Testis (tissue), 3 donors: ENCODE measurements around the gene SACM1L. TPM values are rescaled to one million over a fixed set of nuclear protein-coding genes. Genes with fewer than 3 reads are reported as not detected.

ENCODE experiments used
- DNase-seq: peaks from one replicate; pipeline ENCODE4 v3.0.0-alpha.2; 2019
- H3K27ac ChIP-seq, 2 donors: fragments of 200-600 bp; sonication (generic); one replicate each; pipeline ENCODE4 v1.5.1; 2019
- H3K27me3 ChIP-seq: fragments of 200-600 bp; sonication (generic); one replicate; pipeline ENCODE4 v1.5.1; 2019
- H3K36me3 ChIP-seq: fragments of 200-600 bp; sonication (generic); one replicate; pipeline ENCODE4 v1.5.1; 2017; ENCODE audit warnings: low read depth; ENCODE audit errors: missing control alignments
- H3K4me1 ChIP-seq: fragments of 200-600 bp; sonication (generic); one replicate; pipeline ENCODE4 v1.5.1; 2019
- H3K4me3 ChIP-seq, 2 donors: fragments of 200-600 bp; sonication (generic); one replicate each; pipeline ENCODE4 v1.5.1; 2017 to 2019
- H3K9me3 ChIP-seq: fragments of 200-600 bp; sonication (generic); one replicate; pipeline ENCODE4 v1.5.1; 2017
- POLR2A ChIP-seq: fragments of 450-650 bp; IDR thresholded peaks from one replicate; pipeline ENCODE4 v1.6.1; 2017; ENCODE audit warnings: antibody characterized with exemption, mild to moderate bottlenecking, moderate library complexity
- WGBS, 2 donors: methylation state at CpG; one replicate each; pipeline ENCODE4 v1.1.5; 2018; 5-methylcytosine and 5-hydroxymethylcytosine counted together
- intact Hi-C: fragments of 100-400 bp; cut with DNase I; formaldehyde crosslinking; loops from one replicate; pipeline ENCODE4 v1.15.1; 2023; ENCODE audit warnings: low total_unique reads
- polyA plus RNA-seq: library from polyadenylated mRNA; stranded (reverse); fragments of 350-450 nt; fragmentation: Illumina TruSeq; extraction: RNeasy Lipid Tissue Mini Kit (QIAGEN cat#74804); gene quantifications from one replicate; pipeline ENCODE4 v1.2.3, GENCODE V29; 2014; ENCODE audit warnings: low read depth, low replicate concordance; ENCODE audit not compliant: insufficient read depth
- total RNA-seq, 2 donors: library from RNA; depleted of rRNA; stranded (reverse); fragments of >200 nt; gene quantifications; one replicate each; pipeline ENCODE4 v1.2.3, GENCODE V29; 2016
- TF ChIP-seq, protein P1 (sequence below), 3 experiments: fragments of 450-650 bp in 2 of 3; fragments of 200-600 bp in 1 of 3; sonication (generic) in 1 of 3; IDR thresholded peaks; one replicate each; pipeline ENCODE4 v1.5.1; 2016 to 2019; ENCODE audit warnings: antibody characterized with exemption in 3 of 3, mild to moderate bottlenecking in 2 of 3, moderate library complexity in 1 of 3

The SACM1L gene
- total and polyA plus RNA-seq, 3 donors from 2014 or later, result 25.9 to 60.1 (median 48.3) TPM

GRCh38 chr3:45783667-45784066 is 94.5 kb downstream of the SACM1L start:
- Histone ChIP-seq H3K4me1 (no peaks in the 10 kb centered on the region), H3K9me3 (no peaks in the 10 kb centered on the region), H3K4me3 (no peak overlapping the region), H3K27me3 (no peaks in the 10 kb centered on the region), H3K36me3 (no peaks in the 10 kb centered on the region), H3K27ac (no peak overlapping the region)
- no peak for DNase-seq
- TF ChIP-seq POLR2A, result no peak
- TF ChIP-seq, protein P1, sequence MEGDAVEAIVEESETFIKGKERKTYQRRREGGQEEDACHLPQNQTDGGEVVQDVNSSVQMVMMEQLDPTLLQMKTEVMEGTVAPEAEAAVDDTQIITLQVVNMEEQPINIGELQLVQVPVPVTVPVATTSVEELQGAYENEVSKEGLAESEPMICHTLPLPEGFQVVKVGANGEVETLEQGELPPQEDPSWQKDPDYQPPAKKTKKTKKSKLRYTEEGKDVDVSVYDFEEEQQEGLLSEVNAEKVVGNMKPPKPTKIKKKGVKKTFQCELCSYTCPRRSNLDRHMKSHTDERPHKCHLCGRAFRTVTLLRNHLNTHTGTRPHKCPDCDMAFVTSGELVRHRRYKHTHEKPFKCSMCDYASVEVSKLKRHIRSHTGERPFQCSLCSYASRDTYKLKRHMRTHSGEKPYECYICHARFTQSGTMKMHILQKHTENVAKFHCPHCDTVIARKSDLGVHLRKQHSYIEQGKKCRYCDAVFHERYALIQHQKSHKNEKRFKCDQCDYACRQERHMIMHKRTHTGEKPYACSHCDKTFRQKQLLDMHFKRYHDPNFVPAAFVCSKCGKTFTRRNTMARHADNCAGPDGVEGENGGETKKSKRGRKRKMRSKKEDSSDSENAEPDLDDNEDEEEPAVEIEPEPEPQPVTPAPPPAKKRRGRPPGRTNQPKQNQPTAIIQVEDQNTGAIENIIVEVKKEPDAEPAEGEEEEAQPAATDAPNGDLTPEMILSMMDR (IDR thresholded peaks at IDR 0.05), result no peak
- intact Hi-C loops, result no loop called here
- WGBS, 2 donors, result 95 to 100% methylated on average over 3 of the region's 3 CpGs

GRCh38 chr3:45785605-45786150 is 96.5 kb downstream of the SACM1L start:
- no peak overlapping the region for H3K27ac ChIP-seq
- DNase-seq, result no peak
- H3K36me3 ChIP-seq, result no peaks in the 10 kb centered on the region
- H3K9me3 ChIP-seq, result no peaks in the 10 kb centered on the region
- intact Hi-C loops, result no loop called here
- no peaks in the 10 kb centered on the region for H3K4me1 ChIP-seq
- TF ChIP-seq POLR2A, result no peak
- TF ChIP-seq, protein P1 (IDR thresholded peaks at IDR 0.05), result no peak
- no peaks in the 10 kb centered on the region for H3K27me3 ChIP-seq
- WGBS, 2 donors, result 45 to 71% methylated on average over 3 of the region's 3 CpGs
- no peak overlapping the region for H3K4me3 ChIP-seq

GRCh38 chr3:45786801-45787495 is 97.8 kb downstream of the SACM1L start:
- Histone ChIP-seq H3K27me3 (no peaks in the 10 kb centered on the region), H3K4me3 (no peak overlapping the region), H3K4me1 (no peaks in the 10 kb centered on the region), H3K9me3 (no peaks in the 10 kb centered on the region), H3K27ac (no peak overlapping the region), H3K36me3 (no peaks in the 10 kb centered on the region)
- WGBS, 2 donors, result 79 to 94% methylated on average over 4 of the region's 4 CpGs
- TF ChIP-seq, protein P1 (IDR thresholded peaks at IDR 0.05), result no peak
- no peak for TF ChIP-seq POLR2A
- DNase-seq, result no peak
- intact Hi-C loops, result no loop called here

- 98 to 100% methylated on average over 2 of the region's 2 CpGs for WGBS, 2 donors
- Histone ChIP-seq H3K36me3 (no peaks in the 10 kb centered on the region), H3K27me3 (no peaks in the 10 kb centered on the region), H3K27ac (no peak overlapping the region), H3K4me3 (no peak overlapping the region), H3K9me3 (no peaks in the 10 kb centered on the region), H3K4me1 (no peaks in the 10 kb centered on the region)
- no peak for TF ChIP-seq POLR2A
- TF ChIP-seq, protein P1 (IDR thresholded peaks at IDR 0.05), result no peak
- DNase-seq, result no peak
- intact Hi-C loops, result no loop called here
These were observed 98.4 kb downstream of the SACM1L start for GRCh38 chr3:45787551-45787950.
